PC-9 (cell line): ENCODE data around the gene FBXO41. TPM values are rescaled to one million over a fixed set of nuclear protein-coding genes. Genes with fewer than 3 reads are reported as not detected.

Experiments used
- BruUV-seq: library from RNA; stranded (reverse); fragments of 400-500 nt; replicated peaks from 2 replicates; lab custom pipeline; 2021; lab: Mats Ljungman, UMichigan
- CTCF ChIA-PET: fragments of 300-600 bp; sonication (Branson Sonifier 250); formaldehyde crosslinking; loops from one replicate; lab custom pipeline; 2022; ENCODE audit warnings: antibody characterized with exemption; lab: Charles Lee
- POLR2A ChIA-PET: fragments of 300-600 bp; sonication (Branson Sonifier 250); formaldehyde crosslinking; loops from one replicate; lab custom pipeline; 2022; ENCODE audit warnings: antibody characterized with exemption; ENCODE audit not compliant: unreplicated experiment; lab: Charles Lee
- DNase-seq, 2 experiments: peaks; one replicate each; pipeline versions ENCODE4 v3.0.0 to v3.0.0-alpha.2; 2015 to 2022; ENCODE audit warnings: mixed read lengths in 1 of 2
- H2AFZ ChIP-seq: fragments of 200-600 bp; sonication (generic); 2 replicates; pipeline ENCODE4 v1.8.1; 2017; ENCODE audit warnings: antibody characterized with exemption
- H3F3A ChIP-seq: fragments of 200-600 bp; sonication (generic); 2 replicates; pipeline ENCODE4 v1.8.1; 2017; ENCODE audit warnings: antibody characterized with exemption, mild to moderate bottlenecking, low read depth; ENCODE audit not compliant: insufficient read depth
- H3K27ac ChIP-seq: fragments of 200-600 bp; sonication (generic); 2 replicates; pipeline ENCODE4 v1.6.1; 2016; ENCODE audit warnings: mixed run types
- H3K27me3 ChIP-seq: fragments of 200-600 bp; sonication (generic); 2 replicates; pipeline ENCODE4 v1.6.1; 2016; ENCODE audit warnings: low read depth, mixed run types; ENCODE audit not compliant: insufficient read depth
- H3K36me3 ChIP-seq: fragments of 200-600 bp; sonication (generic); 2 replicates; pipeline ENCODE4 v1.6.1; 2016; ENCODE audit warnings: low read depth, mixed run types
- H3K4me1 ChIP-seq: fragments of 200-600 bp; sonication (generic); replicated peaks from 2 replicates; pipeline ENCODE4 v1.6.1; 2016; ENCODE audit warnings: mixed run types; ENCODE audit not compliant: insufficient read depth
- H3K4me2 ChIP-seq: fragments of 200-600 bp; sonication (generic); 2 replicates; pipeline ENCODE4 v1.6.1; 2017; ENCODE audit warnings: mixed run types
- H3K4me3 ChIP-seq: fragments of 200-600 bp; sonication (generic); 2 replicates; pipeline ENCODE4 v1.6.1; 2016; ENCODE audit warnings: mixed run types
- H3K79me2 ChIP-seq: fragments of 200-600 bp; sonication (generic); 2 replicates; pipeline ENCODE4 v1.6.1; 2017; ENCODE audit warnings: low read depth, mixed run types
- H3K9me2 ChIP-seq: fragments of 200-600 bp; sonication (generic); 2 replicates; pipeline ENCODE4 v1.8.1; 2017; ENCODE audit warnings: mild to moderate bottlenecking; ENCODE audit not compliant: insufficient read depth
- H3K9me3 ChIP-seq: fragments of 200-600 bp; sonication (generic); 2 replicates; pipeline ENCODE4 v1.8.1; 2016; ENCODE audit warnings: low read depth; ENCODE audit not compliant: insufficient read depth
- H4K20me1 ChIP-seq: fragments of 200-600 bp; sonication (generic); 2 replicates; pipeline ENCODE4 v1.8.1; 2017; ENCODE audit not compliant: insufficient read depth
- EZH2 ChIP-seq: fragments of 200-600 bp; sonication (generic); IDR thresholded peaks from 2 replicates; pipeline ENCODE4 v1.8.0; 2017; ENCODE audit warnings: antibody characterized with exemption, low read depth
- intact Hi-C: fragments of 100-400 bp; cut with micrococcal nuclease; formaldehyde crosslinking; loops from one replicate; pipeline ENCODE4 v1.10.0; 2022; ENCODE audit not compliant: unreplicated experiment
- total RNA-seq: library from RNA; stranded (reverse); gene quantifications from 2 replicates; pipeline ENCODE4 v1.2.3, GENCODE V29; 2021
- TF ChIP-seq, protein P1 (sequence below): fragments of 200-600 bp; sonication (generic); conservative IDR thresholded peaks from 2 replicates; pipeline ENCODE4 v1.6.1; 2017; ENCODE audit warnings: mixed run types, antibody characterized with exemption, mild to moderate bottlenecking, moderate library complexity

FBXO41 gene
- total RNA-seq, 1 experiment from 2014 or later = 16.4 TPM

DNA sequence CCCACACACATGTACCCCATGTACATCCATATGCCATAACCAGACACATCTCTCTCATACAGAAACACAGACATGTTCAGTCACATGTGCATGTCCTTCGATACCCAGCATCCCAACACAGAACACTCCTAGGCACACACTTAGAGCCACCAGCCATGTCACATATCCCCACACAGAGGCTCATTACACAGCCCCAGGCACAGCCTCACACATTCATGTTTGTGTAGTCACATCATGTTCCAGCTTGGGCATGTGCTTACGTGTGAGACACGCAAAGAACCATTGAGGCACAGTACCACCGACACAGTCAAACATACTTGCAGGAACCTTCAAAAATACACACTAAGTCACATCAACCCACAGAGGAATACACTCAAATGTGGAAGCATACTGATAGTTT lies 17.3 kb downstream of the FBXO41 start:
- POLR2A ChIA-PET = no interaction called here
- Histone ChIP-seq H3K9me2 (no peaks in the 10 kb centered on the region), H3K4me1 (no peaks in the 10 kb centered on the region), H3K9me3 (no peaks in the 10 kb centered on the region), H3K36me3 (peaks cover 3% of the 10 kb centered on the region; the same call in 1 of the 2 replicates), H4K20me1 (peaks cover 4% of the 10 kb centered on the region; the same call in 1 of the 2 replicates), H3K27me3 (no peaks in the 10 kb centered on the region), H3K27ac (no peak overlapping the region), H3F3A (no peaks in the 10 kb centered on the region), H3K79me2 (no peaks in the 10 kb centered on the region), H2AFZ (no peak overlapping the region), H3K4me3 (no peak overlapping the region), H3K4me2 (no peak overlapping the region)
- CTCF ChIA-PET = no interaction called here
- no peak for DNase-seq
- intact Hi-C loops = no loop called here
- no peak for TF ChIP-seq EZH2
- BruUV-seq = no TSS peak

DNA sequence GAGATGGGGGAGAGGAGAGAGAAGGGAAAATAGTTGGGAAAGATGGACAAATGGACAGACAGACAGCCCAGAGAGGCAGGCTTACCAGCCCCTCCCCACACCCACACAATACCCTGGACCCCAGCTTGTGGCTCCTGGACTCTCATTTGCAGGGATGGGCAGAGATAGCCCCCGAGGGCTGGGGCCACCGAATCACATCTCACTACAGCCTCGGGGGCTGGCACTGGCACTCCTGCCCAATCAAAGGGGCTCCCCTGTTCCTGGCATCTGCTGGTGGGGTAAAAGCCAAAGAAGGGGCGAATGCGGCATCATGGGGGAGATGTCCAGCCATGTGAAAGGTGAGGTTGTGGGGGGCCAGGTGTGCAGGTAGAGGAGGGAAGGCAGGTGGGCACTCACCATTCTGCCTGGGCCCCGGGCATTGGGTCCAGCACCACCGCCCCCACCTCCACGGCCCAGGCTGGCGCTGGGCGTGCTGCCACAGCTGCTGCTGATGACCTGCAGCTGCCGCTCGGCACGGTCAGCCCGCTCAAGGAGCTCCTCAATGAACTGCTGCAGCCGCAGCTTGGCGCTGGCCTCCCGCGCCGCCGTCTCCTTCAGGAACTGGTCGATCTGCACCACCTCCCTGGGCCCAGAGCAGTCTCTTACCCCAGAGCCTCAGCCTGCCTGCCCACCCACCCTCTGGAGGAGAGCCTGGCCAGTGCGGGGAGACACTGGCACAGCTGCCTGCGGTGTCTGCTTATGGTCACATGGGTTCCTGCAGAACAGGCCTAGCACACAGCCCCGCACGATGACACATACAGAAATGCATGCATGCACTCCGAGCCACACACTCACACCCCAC lies 18.0 kb downstream of the FBXO41 start:
- H3K4me1 ChIP-seq = no peaks in the 10 kb centered on the region
- H3K27ac ChIP-seq = no peak overlapping the region
- H4K20me1 ChIP-seq = peaks cover 4% of the 10 kb centered on the region; the same call in 1 of the 2 replicates
- H3K9me2 ChIP-seq = no peaks in the 10 kb centered on the region
- H3K4me3 ChIP-seq = no peak overlapping the region
- TF ChIP-seq EZH2 = no peak
- TF ChIP-seq, protein P1, sequence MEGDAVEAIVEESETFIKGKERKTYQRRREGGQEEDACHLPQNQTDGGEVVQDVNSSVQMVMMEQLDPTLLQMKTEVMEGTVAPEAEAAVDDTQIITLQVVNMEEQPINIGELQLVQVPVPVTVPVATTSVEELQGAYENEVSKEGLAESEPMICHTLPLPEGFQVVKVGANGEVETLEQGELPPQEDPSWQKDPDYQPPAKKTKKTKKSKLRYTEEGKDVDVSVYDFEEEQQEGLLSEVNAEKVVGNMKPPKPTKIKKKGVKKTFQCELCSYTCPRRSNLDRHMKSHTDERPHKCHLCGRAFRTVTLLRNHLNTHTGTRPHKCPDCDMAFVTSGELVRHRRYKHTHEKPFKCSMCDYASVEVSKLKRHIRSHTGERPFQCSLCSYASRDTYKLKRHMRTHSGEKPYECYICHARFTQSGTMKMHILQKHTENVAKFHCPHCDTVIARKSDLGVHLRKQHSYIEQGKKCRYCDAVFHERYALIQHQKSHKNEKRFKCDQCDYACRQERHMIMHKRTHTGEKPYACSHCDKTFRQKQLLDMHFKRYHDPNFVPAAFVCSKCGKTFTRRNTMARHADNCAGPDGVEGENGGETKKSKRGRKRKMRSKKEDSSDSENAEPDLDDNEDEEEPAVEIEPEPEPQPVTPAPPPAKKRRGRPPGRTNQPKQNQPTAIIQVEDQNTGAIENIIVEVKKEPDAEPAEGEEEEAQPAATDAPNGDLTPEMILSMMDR = no peak
- ChIA-PET CTCF (no interaction called here), POLR2A (no interaction called here)
- intact Hi-C loops = no loop called here
- BruUV-seq = no TSS peak
- H3K79me2 ChIP-seq = no peaks in the 10 kb centered on the region
- no peaks in the 10 kb centered on the region for H3F3A ChIP-seq
- peaks cover 3% of the 10 kb centered on the region; the same call in 1 of the 2 replicates for H3K36me3 ChIP-seq
- no peaks in the 10 kb centered on the region for H3K27me3 ChIP-seq
- no peak overlapping the region for H3K4me2 ChIP-seq
- H3K9me3 ChIP-seq = no peaks in the 10 kb centered on the region
- DNase-seq = no peak
- no peak overlapping the region for H2AFZ ChIP-seq

DNA sequence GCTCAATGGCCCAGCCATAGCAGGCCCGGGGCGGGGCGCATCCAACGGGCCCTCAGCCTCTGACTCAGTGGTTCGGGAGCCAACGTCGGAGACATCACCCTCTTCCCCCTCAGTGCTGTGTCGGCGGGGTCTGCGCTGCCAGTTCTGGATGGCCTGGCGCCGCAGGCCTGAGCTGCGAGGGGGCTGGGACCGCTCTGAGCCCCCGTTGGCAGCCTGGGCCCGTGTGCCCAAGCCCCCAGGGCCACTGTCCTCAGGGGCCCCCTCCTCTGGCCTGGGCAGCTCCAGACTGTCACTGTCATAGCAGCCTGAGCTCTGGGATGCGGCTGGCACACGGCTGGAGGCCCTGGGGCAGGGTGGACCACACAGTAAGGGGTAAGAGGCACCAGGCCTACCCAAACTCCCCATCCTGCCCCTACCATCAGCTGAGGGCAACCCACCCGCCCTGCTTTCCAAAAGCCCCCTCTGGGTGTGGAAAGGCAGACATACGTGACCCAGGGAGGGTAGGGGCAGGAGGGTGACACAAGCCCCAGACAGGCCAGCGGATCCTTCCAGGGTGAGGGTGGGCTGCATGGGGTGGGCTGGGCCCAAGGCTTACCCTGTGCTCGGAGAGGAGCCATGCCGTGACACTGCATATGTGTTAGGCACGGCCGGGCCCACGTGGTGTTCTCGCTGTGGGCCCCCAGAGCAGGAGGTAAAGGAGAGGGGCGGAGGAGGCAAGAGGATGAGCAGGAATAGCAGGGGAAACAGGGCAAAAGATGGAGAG lies 18.8 kb downstream of the FBXO41 start:
- ChIA-PET POLR2A (no interaction called here), CTCF (no interaction called here)
- Histone ChIP-seq H3K4me2 (no peak overlapping the region), H3K9me2 (no peaks in the 10 kb centered on the region), H4K20me1 (peaks cover 8% of the 10 kb centered on the region; the same call in 1 of the 2 replicates), H3K36me3 (peaks cover 3% of the 10 kb centered on the region; the same call in 1 of the 2 replicates), H3K27ac (no peak overlapping the region), H3K9me3 (no peaks in the 10 kb centered on the region), H3K4me3 (no peak overlapping the region), H2AFZ (no peak overlapping the region), H3K79me2 (no peaks in the 10 kb centered on the region), H3K4me1 (no peaks in the 10 kb centered on the region), H3F3A (no peaks in the 10 kb centered on the region), H3K27me3 (no peaks in the 10 kb centered on the region)
- TF ChIP-seq, protein P1 = no peak
- no peak for TF ChIP-seq EZH2
- no TSS peak for BruUV-seq
- intact Hi-C loops = no loop called here
- DNase-seq = no peak
